HG02840 (cell line): Measurements from ENCODE around the gene TTYH1.
"Not testable (repeated sequence)": the region's sequence is repeated elsewhere in the genome, so short reads cannot be mapped to it uniquely, and the experiment has no call there.

ENCODE experiments used
- ATAC-seq: cut with Tn5 transposase; IDR thresholded peaks from one replicate; pipeline ENCODE4 v1.9.1; 2021; ENCODE audit warnings: mild to moderate bottlenecking, moderate library complexity, moderate number of reproducible peaks; ENCODE audit not compliant: unreplicated experiment, low FRiP score

The TTYH1 gene

DNA sequence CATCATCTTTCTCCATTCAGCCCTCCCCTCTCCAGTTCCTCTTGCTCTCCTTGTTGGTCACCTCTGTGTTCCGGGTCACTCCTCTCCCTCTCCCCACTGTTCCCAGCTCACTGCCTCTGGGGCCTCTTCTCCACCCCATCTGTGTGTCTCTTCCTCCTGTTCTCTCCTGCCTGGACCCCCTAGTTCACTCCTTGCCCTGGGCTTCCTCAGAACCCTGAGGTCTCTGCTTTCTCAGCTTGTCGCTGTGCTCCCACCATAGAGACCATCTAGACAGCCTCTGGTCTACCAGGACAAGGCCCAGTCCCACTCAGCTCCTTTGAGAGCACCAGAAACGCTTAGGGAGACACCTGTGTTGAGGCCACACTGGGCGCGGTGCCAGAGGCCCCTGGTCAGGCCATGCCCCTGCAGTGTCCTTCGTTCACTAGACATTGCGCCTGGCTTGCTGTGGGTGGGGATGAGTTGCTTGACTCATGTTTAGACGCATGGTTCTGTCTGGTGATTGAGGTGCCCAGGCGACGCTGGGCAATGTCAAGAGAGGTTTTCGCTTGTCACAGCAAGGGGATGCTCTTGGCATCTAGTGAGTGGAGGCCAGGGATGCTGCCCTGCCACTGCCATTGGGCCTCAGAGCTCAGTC lies 43.5 kb downstream of the TTYH1 start:
- no peak for ATAC-seq

DNA sequence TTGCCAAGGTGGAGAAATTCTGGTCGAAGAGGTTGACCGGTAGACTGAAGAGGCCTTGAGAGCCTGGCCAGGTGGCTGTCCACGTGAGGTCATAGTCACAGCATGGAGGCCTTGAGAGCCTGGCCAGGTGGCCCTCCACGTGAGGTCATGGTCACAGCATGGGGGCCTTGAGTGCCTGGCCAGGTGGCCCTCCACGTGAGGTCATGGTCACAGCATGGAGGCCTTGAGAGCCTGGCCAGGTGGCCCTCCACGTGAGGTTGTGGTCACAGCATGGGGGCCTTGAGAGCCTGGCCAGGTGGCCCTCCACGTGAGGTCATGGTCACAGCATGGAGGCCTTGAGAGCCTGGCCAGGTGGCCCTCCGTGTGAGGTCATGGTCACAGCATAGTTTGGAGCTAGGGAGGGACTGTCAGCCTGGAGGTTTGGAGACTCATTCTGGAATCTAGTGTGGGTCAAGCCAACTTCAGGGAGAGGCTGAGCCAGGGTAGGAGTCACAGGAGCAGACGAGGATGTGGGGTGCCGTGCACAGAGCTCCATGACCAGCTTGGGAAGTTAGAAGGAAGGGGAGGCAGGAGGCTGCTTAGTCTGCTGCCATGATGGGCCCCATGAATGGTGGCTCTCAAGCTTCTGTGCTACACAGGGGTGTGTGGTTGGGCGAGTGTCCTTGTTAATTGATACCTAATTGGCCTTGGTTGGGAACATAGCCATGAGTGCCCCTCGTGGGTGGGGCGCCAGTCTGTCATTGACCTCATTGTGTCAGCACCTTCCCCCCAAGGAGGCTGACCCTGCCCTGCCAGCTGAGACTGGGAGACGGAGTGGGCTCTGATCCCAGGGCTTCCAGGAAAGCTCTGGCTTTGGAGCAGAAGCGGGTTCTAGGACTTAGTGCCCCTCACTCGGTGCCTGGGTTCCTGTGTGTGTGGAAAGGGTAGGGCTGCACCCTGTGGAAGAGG lies 44.3 kb downstream of the TTYH1 start:
- ATAC-seq, result no peak

DNA sequence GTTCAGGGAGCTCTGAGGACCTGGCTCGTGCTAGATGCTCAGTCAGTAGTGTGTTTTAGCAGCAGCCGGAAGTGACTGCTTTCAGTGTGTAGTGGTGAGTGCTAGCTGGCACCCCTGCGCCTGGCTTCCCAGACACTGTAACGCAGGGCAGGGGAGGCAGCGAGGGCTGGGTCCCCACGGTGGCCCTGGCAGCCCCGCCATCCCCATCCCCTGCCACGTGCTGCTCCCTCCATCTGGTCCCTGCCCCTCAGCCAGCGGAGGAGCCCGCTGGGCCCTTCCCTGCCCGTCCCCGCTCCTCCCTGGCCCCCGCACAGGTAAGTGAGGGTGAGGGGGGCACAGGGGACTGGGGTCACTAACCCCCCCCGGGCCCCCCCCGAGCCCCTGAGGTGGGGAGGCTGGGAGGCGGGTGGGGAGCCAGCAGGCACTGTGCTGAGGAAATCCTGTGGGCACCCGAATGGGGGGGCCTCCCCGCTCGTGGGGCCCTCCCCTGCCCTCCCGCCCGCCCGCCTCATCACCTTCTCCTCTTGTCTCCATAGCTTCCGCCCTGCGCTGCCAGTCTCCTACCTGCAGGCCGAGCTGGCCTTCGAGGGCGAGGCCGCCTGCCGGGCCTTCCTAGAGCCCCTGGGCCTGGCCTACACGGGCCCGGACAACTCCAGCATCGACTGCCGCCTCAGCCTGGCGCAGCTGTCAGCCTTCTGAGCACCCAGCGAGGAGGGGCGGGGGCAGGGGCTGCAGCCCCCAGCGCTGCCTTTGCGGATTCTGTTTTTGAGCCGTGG lies 45.2 kb downstream of the TTYH1 start:
- ATAC-seq, result no peak

DNA sequence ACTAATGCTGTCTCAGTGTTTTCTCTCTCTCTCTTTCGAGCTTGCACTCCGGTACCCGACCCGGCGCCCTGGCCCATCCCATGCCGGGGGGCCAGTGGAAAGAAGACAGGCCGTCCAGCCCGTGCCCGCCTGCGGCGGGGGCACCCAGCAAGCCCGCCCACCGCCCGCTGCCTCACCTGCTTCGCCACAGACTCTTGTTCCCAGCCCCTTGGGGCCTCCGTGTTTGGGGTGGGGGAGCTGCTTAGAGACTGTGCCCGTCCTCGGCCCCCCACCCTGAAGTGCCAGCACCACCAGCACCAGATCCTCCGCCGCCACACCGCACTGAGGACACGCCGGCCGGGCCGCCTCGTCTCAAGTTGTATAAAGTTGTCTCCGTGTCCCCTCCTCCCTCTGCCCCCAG lies 45.9 kb downstream of the TTYH1 start:
- ATAC-seq, result no peak

DNA sequence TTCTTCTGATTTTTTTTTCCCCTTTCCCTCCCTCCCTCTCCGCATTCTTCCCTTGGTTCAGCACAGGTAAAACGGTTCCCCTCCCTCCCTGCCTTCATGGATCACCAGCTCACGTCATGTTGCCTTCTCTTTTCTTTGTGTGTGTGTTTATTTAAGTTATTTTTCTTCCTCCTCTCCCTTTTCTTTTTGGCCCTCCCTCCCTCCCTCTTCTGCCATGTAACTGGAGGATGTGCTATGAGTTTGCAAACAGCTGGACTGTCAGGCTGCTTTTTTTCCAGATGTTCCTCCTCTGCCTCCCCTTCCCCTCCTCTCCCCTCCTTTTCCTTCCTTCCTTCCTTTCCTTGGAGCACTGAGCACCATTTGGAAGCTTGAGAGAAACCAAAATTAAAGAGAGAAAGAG lies 46.3 kb downstream of the TTYH1 start:
- no peak for ATAC-seq

DNA sequence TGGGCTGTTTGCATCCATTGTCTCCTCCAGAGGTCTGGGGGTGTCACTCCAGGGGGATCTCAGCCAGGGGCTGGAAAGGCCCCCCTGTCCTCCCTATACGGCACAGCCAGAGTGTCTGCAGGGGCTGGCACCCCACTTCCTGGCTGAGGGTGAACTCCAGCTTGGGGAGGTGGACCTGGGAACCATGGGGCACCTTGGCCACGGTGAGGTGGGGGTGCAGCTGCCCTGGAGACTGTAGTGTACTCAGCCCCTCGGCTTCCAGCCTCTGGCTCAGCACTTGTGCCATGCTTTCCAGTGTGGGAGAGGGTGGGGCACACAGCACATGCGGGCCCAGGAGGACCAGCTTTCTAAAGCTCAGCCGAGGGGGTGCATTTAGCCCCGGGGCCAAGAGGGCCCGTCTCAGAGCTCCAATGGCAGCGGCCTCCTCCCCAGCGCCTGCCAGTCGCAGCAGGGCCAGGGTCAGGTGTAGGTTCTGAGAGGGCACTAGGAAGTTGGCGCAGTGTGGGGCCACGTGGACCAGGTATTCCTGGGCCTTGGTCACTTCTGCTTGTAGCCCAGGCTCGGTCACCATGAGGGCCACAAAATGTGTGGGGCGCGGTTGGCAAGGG lies 46.9 kb downstream of the TTYH1 start:
- no peak for ATAC-seq

DNA sequence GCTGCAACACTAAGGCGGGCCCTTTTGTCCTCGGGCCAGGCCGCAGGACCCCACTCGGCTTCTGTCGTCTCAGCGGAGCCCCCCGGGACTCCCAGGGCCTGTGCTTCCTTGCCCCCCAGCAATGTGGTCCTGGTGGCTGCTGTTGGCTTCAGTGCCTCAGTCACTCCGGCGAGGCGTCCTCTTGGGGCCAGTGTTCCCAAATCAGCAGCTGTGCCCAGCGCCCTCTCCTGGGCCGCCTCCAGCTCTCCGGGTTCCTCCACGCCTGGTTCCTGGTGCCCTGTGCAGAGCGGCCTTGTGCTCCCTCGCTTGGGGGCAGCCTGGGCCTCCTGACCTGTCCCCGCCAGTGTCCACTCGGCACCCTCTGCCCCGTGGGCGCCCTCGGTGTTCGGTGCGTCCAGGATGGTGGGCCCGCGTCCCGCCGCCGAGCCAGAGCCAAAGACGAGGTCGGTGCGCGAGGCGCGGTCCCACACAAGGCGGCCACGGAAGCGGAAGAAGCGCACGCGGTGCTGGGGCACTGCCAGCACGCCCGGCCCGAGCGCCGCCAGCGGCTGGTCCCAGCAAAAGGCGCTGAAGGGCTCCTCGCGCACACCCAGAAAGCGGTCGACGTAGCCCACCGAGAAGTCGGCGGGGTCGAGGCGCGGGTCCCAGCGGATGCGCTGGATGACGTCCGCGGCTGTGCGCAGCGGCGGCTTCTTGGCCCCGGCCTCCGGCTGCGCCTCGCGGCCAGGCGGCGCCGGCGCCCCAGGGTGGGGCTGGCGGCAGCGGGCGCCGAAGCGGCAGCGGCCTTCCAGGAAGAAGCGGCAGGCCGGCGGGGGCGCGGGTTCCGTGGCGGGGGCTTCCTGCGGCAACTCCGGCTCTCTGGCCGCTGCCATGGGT lies 47.6 kb downstream of the TTYH1 start:
- ATAC-seq, result peak; percentile 10

DNA sequence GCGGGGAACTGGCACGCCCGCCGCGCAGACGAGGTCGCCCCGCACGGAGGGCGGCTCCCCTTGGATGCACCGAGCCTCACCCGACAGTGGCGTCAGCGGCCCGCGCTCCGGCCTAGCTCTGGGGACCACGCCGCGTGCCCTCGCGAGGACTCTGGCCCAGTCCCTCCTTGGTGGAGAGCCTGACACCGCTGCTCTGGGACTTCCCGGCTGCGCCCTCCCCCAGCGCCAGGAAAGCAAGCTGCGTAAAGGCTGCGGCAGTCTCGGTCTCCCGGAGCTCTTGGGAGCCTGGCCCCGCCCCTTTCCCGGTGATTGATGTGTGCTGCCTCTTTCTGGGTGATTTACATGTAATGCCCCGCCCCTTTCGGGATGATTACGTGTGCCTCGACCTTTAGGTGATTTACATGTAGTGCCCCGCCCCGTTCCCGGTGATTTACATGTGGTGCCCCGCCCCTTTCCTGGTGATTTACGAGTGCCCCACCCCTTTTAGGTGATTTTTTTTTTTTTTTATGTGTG lies 48.3 kb downstream of the TTYH1 start, which contains the start of gene LENG9:
TSS of gene LENG9 (minus strand) at position 248 of the 513 bp plus-strand sequence. CDS start 252 bp downstream, outside the sequence.
- ATAC-seq, result peak; percentile 64

DNA sequence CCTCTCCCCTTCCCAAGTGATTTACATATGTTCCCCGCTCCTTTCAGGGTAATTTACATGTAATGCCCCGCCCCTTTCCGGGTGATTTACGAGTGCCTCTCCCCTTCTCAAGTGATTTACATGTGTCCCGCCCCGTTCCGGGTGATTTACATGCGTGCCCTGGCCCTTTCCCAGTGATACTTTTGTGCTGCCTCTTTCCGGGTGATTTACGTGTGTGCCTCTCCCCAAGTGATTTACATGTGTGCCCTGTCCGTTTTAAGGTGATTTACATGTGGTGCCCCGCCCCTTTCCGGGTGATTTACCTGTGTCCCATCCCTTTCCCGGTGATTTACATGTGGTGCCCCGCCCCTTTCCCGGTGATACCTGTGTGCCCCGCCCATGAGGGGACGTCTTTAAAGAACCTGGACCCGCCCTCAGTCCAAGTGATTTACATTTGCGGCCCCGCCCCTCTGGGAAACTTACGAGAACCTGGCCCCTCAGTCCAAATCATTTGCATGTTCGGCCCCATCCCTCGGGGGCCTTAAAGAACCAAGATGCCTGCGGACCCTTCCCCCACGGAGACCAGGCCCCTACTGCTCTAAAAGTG lies 48.9 kb downstream of the TTYH1 start:
- peak; percentile 47 for ATAC-seq

DNA sequence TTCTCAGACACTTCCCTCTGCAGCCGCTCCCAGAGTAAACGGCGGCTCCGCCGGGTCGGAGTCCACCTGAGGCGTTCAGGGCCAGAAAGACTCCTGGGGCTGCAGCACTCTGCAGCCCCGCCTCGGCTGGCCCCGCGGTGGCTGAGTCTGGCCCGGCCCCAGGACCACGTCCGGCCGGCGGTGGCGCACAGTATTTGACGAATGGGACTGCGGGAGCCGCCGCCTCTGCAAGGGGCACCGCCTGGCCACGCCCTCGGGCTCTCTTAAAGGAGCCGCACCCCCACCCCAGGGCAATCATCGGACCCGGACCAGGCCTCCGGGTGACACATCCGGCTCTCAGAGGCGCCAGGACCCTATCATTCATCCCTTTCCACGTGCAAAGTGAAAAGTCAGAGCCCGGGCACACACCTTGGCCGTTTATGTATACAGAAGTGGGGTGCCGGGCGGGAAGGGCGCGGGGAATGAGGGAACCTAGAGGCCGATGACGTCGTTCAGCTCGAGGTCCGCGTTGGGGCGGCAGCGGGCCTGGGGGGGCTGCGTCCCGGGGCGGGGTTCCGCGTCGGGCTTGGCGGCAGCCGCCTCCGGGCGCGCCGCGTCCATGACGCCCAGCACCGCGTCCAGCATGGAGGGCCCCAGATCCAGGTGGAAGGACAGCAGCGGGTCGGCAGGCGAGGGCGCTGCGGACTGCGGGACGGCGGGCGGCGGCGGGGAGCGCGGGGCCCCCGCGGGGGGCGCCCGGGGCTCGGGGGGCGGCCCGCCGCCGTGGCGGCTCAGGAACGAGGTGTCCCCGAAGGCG lies 49.6 kb downstream of the TTYH1 start:
- ATAC-seq, result peak; percentile 30

DNA sequence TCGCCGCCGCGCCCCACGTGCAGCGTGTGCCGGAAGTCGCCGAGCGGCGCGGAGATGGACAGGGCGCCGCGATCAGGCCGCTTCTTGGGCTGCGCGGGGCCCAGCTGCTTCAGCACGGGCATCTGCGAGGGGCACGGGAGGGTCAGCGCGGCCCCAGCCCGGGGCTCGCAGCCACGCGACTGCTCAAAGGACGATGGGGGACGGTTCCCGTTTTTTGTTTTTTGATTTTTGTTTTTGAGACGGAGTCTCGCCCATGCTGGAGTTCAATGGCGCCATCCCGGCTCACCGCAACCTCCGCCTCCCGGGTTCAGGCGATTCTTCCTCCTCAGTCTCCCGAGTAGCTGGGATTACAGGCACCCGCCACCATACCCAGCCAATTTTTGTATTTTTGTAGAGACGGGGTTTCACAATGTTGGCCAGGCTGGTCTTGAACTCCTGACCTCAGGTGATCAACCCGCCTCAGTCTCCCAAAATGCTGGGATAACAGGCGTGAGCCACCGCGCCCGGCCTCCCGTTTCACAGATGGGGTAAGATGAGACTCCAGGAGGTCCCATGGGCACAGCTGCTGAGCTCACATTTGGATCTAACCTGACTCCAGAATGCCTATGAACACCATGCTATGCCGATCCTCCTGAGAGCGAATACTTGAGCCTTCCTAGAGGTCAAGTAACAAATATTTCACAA lies 50.3 kb downstream of the TTYH1 start:
- ATAC-seq, result no peak

DNA sequence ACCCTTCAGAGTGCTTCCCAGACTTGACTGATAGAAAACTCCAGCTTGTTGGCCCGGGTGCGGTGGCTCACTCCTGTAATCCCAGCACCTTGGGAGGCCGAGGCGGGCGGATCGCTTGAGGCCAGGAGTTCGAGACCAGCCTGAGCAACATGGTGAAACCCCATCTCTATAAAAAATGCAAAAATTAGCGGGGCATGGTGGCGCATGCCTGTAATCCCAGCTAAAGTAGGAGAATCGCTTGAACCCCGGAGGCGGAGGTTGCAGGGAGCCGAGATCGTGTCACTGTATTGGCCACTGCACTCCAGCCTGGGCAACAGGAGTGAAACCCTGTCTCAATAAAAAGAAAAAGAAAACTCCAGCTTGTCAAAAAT lies 50.8 kb downstream of the TTYH1 start:
- ATAC-seq, result not testable (repeated sequence)

DNA sequence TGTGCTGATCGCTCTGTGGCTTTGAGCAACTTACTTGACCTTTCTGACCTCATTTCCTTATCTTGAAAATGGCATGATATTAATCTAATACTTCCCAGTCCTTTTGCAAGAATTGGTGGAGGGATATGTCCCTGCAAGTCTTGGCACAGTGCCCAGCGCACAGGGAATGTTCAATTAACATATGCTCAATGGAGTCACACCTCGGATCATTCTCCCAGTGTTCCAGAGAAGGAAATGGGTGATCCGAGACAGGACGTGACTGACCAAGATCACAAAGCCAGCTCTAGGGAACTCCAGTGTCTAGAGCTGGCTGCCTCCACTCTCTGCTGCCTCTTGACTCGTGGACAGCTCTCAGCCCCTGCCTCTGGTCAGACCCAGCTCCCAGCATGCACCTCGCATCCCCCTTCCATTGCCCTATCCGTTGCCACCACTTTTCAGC lies 54.3 kb downstream of the TTYH1 start:
- ATAC-seq, result no peak

DNA sequence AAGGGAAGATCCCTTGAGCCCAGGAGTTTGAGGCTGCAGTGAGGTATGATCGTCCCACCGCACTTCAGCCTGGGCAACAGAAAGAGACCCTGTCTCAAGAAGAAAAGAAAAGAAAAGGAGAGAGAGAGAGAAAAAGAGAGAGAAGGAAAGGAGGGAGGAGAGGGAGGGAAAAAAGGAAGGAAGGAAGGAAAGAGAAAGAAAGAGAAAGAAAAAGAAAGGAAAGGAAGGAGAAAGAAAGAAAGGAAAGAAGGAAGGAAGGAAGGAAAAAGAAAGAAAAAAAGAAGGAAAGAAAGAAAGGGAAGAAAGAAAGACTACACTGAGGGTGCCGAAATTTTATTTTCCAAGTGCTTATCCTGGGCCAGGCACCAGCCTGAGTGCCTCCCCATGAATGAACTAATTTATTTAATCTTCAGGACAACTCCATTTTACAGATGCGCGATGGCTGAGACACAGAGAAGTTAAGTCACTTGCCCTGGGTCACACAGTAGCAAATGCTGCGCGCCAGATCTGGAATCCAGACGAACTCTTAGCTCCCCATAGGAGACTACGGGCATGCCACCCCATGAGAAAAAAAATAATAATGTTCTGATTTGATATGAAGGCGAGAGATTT lies 55.1 kb downstream of the TTYH1 start:
- ATAC-seq, result no peak

DNA sequence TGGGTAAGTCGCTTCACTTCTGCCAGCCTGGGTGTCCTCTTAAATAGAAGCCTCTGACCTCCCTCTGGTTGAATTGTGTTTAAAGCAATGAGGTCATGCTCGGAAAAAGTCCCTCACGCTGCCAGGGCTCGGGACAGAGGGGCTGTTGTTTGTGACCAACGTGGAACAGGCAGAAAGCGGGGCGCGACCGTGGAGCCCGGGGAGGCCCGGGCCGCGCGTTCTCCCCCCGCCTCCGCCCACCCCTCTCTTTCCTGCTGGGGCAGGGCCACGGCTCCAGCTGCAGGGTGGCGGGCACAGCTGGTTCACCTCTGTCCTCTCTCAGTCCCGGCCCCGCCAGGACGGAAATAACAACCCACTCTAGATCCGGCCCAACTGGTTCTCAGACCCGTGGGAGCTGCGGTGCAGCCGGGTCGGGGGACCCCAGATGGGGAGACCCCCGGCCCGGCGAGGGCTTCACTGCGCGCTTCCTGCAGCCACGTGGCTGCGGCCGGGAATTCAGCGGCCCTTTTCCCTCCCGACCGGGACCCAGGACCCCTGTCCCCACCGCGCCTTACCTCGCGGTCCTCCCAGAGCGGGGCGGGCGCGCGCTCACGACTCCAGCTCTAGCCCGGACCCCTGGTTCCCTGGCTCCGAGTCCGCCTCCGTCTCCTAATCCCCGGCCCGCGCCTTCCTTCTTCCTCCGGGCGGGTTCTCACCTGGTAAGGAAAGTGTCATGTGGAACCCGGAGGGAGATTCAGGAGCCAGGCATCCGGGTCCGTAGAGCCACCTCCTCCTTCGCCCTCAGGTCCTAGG lies 55.9 kb downstream of the TTYH1 start:
- no peak for ATAC-seq

DNA sequence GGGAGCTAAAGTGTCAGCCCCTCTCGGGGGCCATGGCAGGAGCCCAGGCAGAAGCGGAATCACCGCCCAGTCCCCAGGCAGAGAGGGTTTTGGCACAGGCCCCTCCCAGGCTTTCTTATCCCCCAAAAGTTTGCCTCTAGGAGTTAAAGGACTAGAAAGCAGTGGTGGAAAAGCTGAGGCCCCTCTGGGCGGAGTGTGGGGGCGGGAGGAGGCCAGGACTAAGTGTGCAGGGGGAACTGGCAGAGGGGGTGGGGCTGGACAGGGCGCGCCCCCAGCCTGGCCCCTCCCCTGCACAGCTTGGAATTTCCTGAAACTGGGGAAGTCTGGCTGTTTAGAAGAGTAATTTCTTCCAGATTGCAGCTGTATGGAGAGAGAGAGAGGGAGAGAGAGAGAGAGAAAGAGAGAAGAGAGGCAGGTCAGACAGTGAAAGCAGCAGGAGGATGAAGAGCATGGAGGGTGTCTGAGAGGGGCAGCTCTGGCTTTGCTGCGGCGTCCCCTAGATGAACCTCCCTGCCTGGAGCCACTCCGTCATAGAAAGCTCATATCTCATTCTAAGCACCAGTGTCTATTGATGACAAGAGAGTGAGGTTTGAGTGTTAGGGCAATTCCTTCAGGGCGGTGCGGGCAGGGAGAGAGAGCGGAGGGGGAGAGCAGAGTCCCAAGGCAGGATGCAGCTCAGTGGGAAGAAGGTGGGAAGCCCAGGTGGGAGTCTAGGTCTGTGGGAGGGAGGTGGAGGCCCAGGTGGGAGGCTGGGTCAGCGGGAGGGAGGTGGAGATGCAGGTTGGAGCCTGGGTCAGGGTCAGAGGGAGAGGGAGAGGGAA lies 58.0 kb downstream of the TTYH1 start, which contains the start of gene CDC42EP5:
TSS of gene CDC42EP5 (minus strand) at position 226 of the 821 bp plus-strand sequence. CDS start 7,749 bp downstream, outside the sequence.
- ATAC-seq, result no peak
